Osteoblast (primary cell): ENCODE data around the gene CCDC83. TPM values are rescaled to one million over a fixed set of nuclear protein-coding genes. Genes with fewer than 3 reads are reported as not detected.
"Not testable (repeated sequence)": the region's sequence is repeated elsewhere in the genome, so short reads cannot be mapped to it uniquely, and the experiment has no call there.

Experiments
- DNase-seq: peaks from one replicate; pipeline ENCODE4 v3.0.0; 2011; ENCODE audit warnings: low spot score, mixed read lengths; ENCODE audit not compliant: insufficient read length; ENCODE audit errors: missing footprints
- H2AFZ ChIP-seq: 2 replicates; pipeline ENCODE4 v1.6.0; 2011; ENCODE audit warnings: mild to moderate bottlenecking, low read length
- H3K27ac ChIP-seq: 2 replicates; pipeline ENCODE4 v1.5.1; 2011; ENCODE audit warnings: mild to moderate bottlenecking, low read depth, low read length, moderate library complexity
- H3K27me3 ChIP-seq: 2 replicates; pipeline ENCODE4 v1.6.0; 2012; ENCODE audit warnings: mild to moderate bottlenecking, control low read depth, inconsistent platforms, low read length, moderate library complexity; ENCODE audit not compliant: insufficient read depth
- H3K36me3 ChIP-seq: 2 replicates; pipeline ENCODE4 v1.5.1; 2011; ENCODE audit warnings: mild to moderate bottlenecking, low read length, control low read depth, moderate library complexity; ENCODE audit not compliant: insufficient read depth
- H3K4me1 ChIP-seq: 2 replicates; pipeline ENCODE4 v1.5.1; 2011; ENCODE audit warnings: mild to moderate bottlenecking, low read length, control low read depth, moderate library complexity; ENCODE audit not compliant: insufficient read depth
- H3K4me2 ChIP-seq: 2 replicates; pipeline ENCODE4 v1.6.0; 2011; ENCODE audit warnings: mild to moderate bottlenecking, low read length; ENCODE audit not compliant: insufficient read depth
- H3K4me3 ChIP-seq: fragments of 200-600 bp; sonication (generic); 3 replicates; pipeline ENCODE4 v1.5.1; 2012; ENCODE audit warnings: mild to moderate bottlenecking, low read length, inconsistent platforms; ENCODE audit not compliant: insufficient read depth
- H3K79me2 ChIP-seq: 2 replicates; pipeline ENCODE4 v1.6.0; 2012; ENCODE audit warnings: mild to moderate bottlenecking, low read length, control low read depth, inconsistent platforms; ENCODE audit not compliant: insufficient read depth
- H3K9me3 ChIP-seq: 2 replicates; pipeline ENCODE4 v1.5.1; 2011; ENCODE audit warnings: low read depth, low read length, control low read depth
- H4K20me1 ChIP-seq: 2 replicates; pipeline ENCODE4 v1.6.0; 2012; ENCODE audit warnings: mild to moderate bottlenecking, low read length, control low read depth; ENCODE audit not compliant: insufficient read depth
- total RNA-seq: library from RNA; depleted of rRNA; stranded (reverse); fragments of >200 nt; gene quantifications from 2 replicates; pipeline ENCODE4 v1.2.3, GENCODE V29; 2012
- TF ChIP-seq, protein P1 (sequence below): IDR thresholded peaks from 2 replicates; pipeline ENCODE4 v1.5.1; 2011; ENCODE audit warnings: mild to moderate bottlenecking, low read depth, low read length, moderate library complexity; ENCODE audit errors: extremely low read depth

CCDC83 gene
- total RNA-seq, 1 donor = not detected

DNA sequence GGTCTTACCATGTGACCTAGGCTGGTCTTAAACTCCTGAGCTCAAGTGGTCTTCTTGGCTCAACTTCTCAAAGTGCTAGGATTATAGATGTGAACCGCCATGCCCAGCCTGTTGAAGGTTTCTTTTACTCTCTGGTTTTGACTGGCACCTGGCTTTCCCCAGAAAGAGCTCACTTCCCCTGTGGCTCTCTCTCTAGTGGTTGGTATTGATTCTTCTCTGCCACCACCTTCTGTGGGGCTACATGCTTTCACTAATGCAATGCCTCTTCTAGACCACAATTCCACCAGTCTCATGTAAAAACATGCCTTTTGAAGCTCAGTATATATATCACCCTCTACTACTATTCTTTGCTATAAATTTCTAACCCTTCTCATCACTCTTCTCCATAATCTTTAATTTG is 67.2 kb downstream of the CCDC83 start:
- Histone ChIP-seq H3K4me2 (no peak overlapping the region), H3K79me2 (no peaks in the 10 kb centered on the region), H3K36me3 (no peaks in the 10 kb centered on the region), H3K9me3 (no peaks in the 10 kb centered on the region), H3K27me3 (peaks cover 5% of the 10 kb centered on the region), H3K27ac (no peak overlapping the region), H4K20me1 (no peaks in the 10 kb centered on the region), H3K4me3 (no peak overlapping the region), H2AFZ (no peak overlapping the region), H3K4me1 (peaks cover 9% of the 10 kb centered on the region)
- no peak for DNase-seq
- TF ChIP-seq, protein P1, sequence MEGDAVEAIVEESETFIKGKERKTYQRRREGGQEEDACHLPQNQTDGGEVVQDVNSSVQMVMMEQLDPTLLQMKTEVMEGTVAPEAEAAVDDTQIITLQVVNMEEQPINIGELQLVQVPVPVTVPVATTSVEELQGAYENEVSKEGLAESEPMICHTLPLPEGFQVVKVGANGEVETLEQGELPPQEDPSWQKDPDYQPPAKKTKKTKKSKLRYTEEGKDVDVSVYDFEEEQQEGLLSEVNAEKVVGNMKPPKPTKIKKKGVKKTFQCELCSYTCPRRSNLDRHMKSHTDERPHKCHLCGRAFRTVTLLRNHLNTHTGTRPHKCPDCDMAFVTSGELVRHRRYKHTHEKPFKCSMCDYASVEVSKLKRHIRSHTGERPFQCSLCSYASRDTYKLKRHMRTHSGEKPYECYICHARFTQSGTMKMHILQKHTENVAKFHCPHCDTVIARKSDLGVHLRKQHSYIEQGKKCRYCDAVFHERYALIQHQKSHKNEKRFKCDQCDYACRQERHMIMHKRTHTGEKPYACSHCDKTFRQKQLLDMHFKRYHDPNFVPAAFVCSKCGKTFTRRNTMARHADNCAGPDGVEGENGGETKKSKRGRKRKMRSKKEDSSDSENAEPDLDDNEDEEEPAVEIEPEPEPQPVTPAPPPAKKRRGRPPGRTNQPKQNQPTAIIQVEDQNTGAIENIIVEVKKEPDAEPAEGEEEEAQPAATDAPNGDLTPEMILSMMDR = no peak

DNA sequence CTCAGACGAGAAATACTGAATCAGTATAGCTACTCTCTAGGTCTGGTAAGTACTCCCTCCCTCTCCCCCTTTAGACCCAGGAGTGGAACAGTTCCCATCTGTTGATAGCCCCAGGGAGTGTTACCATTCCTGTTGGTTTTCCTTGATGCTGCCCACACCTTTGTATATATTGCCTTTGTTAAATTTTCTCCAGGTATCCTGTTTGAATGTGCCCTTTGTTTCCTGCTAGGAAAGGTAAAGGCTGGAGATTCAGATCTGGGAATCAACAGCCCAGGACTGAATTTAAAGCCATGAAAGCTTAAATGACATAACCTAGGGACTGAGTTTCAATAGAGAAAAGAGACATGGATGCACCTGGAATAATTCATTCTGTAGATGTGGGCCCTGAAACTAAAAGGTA is 68.3 kb downstream of the CCDC83 start:
- Histone ChIP-seq H3K79me2 (no peaks in the 10 kb centered on the region), H3K4me1 (peaks cover 9% of the 10 kb centered on the region), H4K20me1 (no peaks in the 10 kb centered on the region), H3K36me3 (no peaks in the 10 kb centered on the region), H3K27ac (no peak overlapping the region), H3K27me3 (peaks cover 5% of the 10 kb centered on the region), H3K4me3 (no peak overlapping the region), H3K9me3 (no peaks in the 10 kb centered on the region), H2AFZ (no peak overlapping the region), H3K4me2 (no peak overlapping the region)
- DNase-seq = no peak
- TF ChIP-seq, protein P1 = no peak

DNA sequence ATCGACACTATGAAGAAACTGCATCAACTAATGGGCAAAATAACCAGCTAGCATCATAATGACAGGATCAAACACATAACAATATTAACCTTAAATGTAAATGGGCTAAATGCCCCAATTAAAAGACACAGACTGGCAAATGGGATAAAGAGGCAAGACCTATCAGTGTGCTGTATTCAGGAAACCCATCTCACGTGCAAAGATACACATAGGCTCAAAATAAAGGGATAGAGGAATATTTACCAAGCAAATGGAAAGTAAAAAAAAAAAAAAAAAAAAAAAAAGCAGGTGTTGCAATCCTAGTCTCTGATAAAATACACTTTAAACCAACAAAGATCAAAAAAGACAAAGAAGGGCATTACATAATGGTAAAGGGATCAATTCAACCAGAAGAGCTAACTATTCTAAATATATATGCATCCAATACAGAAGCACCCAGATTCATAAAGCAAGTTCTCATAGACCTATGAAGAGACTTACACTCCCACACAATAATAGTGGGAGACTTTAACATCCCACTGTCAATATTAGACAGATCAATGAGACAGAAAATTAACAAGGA is 71.6 kb downstream of the CCDC83 start:
- H4K20me1 ChIP-seq, H3K9me3 ChIP-seq, H2AFZ ChIP-seq, H3K4me1 ChIP-seq, H3K27me3 ChIP-seq, H3K4me2 ChIP-seq, H3K4me3 ChIP-seq, H3K36me3 ChIP-seq, H3K79me2 ChIP-seq, H3K27ac ChIP-seq, DNase-seq: not testable (repeated sequence)

GRCh38 chr11:85930879-85931366 is 75.7 kb downstream of the CCDC83 start:
- H4K20me1 ChIP-seq = no peaks in the 10 kb centered on the region
- H3K4me2 ChIP-seq = no peak overlapping the region
- no peak overlapping the region for H3K4me3 ChIP-seq
- H3K4me1 ChIP-seq = no peaks in the 10 kb centered on the region
- no peak overlapping the region for H2AFZ ChIP-seq
- no peaks in the 10 kb centered on the region for H3K27me3 ChIP-seq
- H3K27ac ChIP-seq = no peak overlapping the region
- H3K9me3 ChIP-seq = no peaks in the 10 kb centered on the region
- TF ChIP-seq, protein P1 = no peak
- no peaks in the 10 kb centered on the region for H3K36me3 ChIP-seq
- no peaks in the 10 kb centered on the region for H3K79me2 ChIP-seq
- DNase-seq = no peak
